Body of pancreas (tissue), 4 donors: Measurements from ENCODE around the gene COL9A1.

Experiments used
- CTCF ChIP-seq, 7 experiments: fragments of 450-650 bp in 4 of 7; fragments of 200-600 bp in 3 of 7; sonication (generic) in 3 of 7; IDR thresholded peaks; one replicate each; pipeline ENCODE4 v1.5.1; 2016 to 2019; ENCODE audit warnings: antibody characterized with exemption in 7 of 7
- POLR2A ChIP-seq, 3 donors: fragments of 450-650 bp; IDR thresholded peaks; one replicate each; pipeline ENCODE4 v1.6.1; 2016; ENCODE audit warnings: antibody characterized with exemption in 3 of 3, mild to moderate bottlenecking in 2 of 3

DNA sequence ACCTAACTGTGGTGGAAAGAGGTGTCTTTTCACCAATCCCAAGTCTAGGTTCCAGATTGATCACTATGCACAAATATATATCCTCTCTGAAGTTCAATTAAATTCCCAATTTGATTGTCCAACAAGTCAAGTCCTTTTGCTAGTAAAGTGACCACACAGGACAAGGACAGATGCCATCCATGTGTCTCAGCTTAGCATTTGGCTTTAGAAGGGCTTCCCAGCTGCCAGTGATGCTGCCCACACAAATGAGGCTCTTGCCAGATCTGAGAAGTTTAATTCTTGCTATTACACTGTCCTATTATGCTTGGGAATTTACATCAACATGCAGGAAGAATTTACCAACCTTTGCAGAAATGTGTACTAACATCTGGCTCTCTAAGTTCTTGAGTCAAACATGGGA is 108.5 kb downstream of the COL9A1 start:
- no peak for TF ChIP-seq POLR2A (IDR thresholded peaks at IDR 0.05)
- no peak for TF ChIP-seq CTCF (IDR thresholded peaks at IDR 0.05)
